Glomerular endothelial cell (primary cell): ENCODE measurements around the gene FCMR. TPM values are rescaled to one million over a fixed set of nuclear protein-coding genes. Genes with fewer than 3 reads are reported as not detected.
"Not testable (repeated sequence)": the region's sequence is repeated elsewhere in the genome, so short reads cannot be mapped to it uniquely, and the experiment has no call there.

Experiments used
- DNase-seq: peaks from one replicate; pipeline ENCODE4 v3.0.0-alpha.2; 2011; ENCODE audit warnings: low read depth, low spot score; ENCODE audit errors: extremely low read depth
- total RNA-seq: library from RNA; depleted of rRNA; stranded (reverse); fragments of >200 nt; gene quantifications from 2 replicates; pipeline ENCODE4 v1.2.3, GENCODE V29; 2015

FCMR gene
- total RNA-seq, 1 donor from 2014 or later, result 1.1 TPM

DNA sequence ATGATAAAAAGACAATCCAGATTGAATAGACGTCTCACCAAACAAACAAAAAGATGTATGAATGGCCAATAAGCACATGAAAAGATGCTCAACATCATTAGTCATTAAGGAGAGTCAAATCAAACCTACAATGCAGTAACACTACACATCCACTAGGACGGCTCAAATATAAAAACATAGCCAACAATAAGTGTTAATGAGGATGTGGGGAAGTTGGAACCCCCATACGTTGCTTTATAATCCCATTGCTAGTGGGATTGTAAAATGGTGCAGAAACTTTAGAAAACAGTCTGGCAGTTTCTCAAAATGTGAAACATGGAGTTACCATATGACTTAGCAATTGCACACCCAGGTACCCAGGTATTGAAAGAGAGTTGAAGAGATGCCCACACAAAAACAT is 39.2 kb downstream of the FCMR start:
- no peak for DNase-seq

DNA sequence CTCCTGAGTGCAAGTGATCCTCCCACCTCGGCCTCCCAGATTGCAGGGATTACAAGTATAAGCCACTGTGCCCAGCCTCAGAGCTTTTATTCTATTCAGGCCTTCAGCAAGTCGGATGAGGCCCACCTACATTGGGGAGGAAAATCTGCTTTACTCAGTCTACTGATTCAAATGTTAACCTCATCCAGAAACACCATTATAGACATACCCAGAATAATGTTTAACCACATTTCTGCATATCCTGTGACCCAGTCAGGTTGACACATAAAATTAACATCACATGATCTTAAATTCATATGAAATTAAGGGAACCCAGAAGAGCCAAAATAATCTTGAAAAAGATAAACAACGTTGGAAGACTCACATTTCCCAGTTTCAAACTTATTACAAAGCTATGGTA is 41.4 kb downstream of the FCMR start:
- no peak for DNase-seq

DNA sequence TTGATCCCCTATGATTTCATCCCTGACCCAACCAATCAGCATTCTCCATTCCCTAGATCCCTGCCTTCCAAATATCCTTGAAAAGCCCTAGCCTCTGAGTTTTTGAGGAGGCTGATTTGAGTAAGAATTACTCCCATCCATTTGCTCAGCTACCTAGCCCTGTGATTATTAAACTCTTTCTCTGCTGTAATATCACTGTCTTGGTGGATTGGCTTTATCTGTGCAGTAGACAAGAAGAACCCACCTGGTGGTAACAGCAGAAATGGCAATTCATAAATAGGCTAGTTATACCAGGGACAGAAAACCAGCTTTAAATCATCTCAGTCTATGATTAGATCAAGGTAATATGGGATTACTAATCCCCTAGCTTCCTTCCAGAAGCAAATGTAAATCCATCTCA is 43.3 kb downstream of the FCMR start:
- no peak for DNase-seq

DNA sequence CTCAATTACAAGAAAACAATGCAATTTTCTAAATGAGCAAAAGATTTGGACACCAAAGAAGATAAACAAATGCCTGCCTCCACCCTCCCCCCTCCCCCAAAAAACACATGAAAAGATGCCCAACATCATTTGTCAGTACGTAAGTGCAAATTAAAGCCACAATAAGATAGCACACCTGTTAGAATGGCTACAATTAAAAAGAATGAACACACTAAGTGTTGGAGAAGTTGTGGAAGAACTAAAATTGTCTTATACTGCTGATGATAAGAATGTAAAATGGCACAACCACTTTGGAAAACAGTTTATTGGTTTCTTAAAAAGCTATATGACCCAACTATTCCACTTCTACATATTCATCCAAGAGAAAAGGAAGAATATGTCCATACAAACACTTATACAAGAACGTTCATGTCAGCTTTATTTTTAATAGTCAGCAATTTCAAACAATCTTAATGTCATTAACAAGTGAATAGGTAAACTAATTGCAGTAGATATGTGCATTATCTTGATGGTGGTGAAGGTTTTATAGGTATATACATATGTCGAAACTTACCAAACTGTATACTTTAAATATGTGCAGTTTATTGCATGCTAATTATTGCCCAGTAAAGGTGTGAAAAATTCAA is 45.9 kb downstream of the FCMR start:
- no peak for DNase-seq

DNA sequence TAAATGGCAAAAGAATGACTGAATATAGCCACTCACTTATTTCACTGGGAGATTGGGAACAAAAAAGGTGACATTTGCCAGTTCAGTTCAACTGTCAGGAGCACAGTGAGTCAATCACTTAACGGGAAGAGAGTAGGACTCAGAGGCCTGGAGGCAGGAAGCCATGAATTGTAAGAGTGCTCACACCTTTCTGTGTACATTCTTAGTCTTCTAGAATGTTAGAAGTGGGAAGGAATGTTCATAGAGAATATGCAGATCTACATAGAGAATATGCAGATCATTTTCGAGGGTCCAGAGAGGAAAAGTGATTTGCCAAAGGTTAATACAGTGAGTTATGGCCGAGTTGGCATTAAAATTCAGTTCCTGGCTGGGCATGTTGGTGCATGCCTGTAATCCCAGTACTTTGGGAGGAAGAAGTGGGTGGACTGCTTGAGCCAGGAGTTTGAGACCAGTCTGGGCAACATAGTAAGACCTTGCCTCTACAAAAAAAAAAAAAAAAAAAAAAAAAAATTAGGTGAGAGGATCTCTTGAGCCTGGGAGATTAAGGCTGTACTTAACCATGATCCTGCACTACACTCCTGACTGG is 48.0 kb downstream of the FCMR start:
- DNase-seq, result no peak

DNA sequence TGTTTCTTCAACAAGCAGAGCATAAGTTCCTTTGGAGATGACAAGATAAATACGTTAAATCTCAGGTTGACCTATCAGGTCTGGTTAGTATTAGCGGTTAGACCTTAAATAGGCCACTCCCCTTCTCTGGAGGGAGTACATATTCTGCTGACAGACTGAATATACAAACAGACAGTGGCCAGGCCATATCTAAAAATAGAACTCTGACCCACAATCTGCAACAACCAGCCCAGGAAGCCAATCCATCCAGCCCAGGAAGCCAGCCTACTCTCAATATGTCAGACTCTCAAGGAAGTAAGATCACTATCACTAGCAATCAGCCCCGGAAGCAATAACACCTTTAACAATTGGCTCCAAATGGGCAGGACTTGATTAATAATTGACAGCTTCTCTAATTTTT is 49.6 kb downstream of the FCMR start:
- no peak for DNase-seq

DNA sequence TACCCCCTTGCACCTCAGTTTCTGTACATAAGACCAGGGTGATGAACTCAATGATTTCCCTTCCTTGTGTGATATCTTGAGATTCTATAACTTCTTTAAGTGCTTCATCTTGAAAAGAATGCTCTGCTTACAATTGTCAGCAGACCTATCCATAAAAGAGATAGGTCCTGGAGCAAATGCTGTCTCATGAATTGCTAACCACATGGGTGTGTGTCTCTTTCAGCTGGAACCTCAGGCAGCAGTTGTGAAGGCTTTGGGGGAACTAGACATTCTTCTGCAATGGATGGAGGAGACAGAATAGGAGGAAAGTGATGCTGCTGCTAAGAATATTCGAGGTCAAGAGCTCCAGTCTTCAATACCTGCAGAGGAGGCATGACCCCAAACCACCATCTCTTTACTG is 53.5 kb downstream of the FCMR start:
- no peak for DNase-seq

DNA sequence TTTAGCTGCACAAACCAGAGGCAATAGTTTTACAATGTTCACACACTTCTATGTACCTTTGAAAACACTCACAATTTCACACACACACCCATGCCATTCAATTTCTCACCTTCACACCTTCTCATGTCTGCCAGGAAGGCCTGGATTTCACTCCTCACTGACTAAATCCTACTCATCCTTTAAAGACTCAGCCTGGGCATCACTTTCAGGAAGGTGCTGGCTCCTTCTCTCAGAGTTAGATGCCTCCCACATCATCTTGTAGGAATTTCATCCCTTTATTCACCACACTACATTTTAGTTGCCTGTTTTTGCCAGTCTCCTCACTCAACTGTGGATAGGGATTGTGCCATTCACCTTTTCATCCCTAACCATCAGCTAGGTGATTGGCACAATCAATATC is 54.0 kb downstream of the FCMR start:
- DNase-seq, result no peak

DNA sequence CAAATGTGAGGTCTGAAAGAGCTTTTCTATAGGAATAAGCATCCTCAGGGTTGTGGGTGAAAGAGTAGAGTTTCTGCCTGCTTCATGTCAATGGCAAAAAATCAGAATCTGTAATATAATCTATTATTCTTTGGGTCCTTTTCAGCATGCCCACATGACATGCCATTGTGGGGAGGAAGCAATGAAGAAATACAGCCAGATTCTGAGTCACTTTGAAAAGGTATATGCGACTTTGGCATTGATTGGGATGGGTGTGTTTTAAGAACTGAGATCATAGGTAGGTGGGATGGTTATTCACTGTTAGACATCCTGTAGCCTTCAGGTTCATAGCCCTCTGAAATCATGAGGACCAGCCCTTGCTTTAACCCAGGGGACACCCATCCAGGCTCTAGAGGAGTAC is 54.5 kb downstream of the FCMR start:
- DNase-seq, result no peak

DNA sequence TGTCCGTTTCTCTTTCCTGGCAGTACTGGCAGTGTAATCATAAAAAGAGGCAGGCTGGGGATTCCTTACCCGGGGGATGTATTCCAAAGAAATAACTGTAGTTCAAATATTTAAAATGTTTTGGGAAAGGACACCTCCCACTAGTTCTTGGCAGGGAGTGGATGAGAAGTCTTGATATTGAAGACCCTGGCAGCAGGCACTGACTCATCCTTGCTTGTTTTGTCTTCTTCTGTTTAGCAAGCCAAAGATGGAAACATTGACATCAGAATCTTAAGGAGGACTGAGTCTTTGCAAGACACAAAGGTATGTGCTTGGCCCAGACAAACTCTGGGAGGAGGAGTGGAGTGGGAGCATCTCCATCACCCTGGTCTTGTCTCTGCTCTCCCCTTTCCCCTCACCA is 55.7 kb downstream of the FCMR start:
- DNase-seq, result no peak

DNA sequence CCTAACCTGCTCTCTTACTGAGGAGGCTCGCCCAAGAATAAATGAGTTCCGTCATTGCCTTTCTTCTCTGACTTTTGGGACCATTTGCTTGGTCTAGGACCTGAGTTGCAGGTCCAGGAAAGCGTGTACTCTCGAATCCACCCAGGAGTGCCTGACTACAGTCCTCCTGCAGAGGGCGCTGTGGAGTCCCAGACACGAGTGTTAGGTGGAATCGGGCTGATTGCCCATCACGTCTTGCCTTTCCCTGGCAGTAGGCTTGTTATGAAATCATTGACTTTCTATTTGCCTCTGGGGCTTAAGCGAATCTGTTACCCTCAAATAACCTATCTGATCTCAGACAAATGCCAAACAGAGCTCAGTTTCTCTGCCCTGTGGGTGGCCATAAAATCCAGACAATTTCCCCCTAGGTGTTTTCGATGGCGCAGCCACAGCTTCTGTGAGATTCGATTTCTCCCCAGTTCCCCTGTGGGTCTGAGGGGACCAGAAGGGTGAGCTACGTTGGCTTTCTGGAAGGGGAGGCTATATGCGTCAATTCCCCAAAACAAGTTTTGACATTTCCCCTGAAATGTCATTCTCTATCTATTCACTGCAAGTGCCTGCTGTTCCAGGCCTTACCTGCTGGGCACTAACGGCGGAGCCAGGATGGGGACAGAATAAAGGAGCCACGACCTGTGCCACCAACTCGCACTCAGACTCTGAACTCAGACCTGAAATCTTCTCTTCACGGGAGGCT is 56.6 kb downstream of the FCMR start, which contains the start of gene IL20:
IL20 (plus strand) TSS at position 685 of the 733 bp plus-strand sequence. CDS start 230 bp downstream, outside the sequence.
- DNase-seq, result no peak

DNA sequence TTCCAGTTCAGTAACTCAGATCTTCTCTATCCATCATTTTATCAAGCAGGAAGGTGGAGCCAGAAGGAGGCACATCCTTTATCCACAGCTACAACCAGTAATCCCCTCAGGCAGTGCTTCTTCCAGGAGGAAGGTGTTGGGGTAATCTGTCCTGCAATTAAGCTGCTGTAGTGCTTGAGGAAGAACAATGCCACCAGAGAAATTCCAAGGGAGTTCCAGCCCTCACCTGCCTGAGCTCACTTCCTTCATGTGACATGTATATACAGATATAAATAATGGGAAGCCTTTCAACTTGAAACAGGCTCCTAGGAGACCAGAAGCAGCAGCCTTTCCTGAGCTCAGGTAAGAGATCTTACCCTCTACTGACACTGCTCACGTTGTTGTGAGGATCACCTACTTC is 58.5 kb downstream of the FCMR start:
- no peak for DNase-seq

DNA sequence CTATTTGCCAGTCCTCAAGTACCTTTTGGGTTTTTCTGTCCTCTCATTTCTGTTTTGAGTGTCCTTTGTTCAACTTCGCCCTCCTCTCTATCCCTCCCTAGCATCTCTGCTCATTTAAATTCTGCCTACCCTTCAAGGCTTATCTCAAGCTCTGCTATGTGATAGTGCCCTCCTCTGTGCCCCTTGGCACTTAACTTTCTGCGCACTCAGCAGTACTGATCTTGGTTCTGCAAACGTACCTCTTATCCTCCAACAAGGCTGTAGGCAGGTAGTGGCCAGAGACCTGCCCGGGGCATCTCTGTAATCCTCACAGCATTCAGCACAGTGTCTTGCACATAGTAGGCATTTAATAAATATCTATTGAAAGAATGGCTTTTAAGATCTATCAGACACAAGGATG is 61.6 kb downstream of the FCMR start:
- DNase-seq, result no peak

DNA sequence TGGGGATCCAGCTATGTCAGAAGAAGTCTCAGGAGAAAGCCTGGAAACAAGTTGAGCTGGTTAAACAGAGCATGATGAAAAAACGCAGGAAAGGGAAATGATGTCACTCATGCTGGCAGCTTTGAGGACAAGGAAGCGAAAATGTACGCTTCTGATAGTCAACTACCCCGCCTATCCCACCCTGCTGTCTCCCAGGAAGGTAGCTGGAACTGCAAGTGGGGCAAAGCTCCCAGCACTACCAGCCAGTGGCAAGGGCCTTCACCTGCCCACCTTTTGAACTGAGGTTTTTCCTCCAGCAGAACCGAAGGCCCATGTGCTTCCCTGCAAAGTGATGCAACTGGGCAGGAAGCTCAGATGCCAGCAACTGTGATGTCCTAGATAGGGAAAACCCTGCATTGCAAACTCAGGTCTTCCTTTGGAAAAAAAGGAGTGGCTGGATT is 62.6 kb downstream of the FCMR start:
- DNase-seq, result no peak

DNA sequence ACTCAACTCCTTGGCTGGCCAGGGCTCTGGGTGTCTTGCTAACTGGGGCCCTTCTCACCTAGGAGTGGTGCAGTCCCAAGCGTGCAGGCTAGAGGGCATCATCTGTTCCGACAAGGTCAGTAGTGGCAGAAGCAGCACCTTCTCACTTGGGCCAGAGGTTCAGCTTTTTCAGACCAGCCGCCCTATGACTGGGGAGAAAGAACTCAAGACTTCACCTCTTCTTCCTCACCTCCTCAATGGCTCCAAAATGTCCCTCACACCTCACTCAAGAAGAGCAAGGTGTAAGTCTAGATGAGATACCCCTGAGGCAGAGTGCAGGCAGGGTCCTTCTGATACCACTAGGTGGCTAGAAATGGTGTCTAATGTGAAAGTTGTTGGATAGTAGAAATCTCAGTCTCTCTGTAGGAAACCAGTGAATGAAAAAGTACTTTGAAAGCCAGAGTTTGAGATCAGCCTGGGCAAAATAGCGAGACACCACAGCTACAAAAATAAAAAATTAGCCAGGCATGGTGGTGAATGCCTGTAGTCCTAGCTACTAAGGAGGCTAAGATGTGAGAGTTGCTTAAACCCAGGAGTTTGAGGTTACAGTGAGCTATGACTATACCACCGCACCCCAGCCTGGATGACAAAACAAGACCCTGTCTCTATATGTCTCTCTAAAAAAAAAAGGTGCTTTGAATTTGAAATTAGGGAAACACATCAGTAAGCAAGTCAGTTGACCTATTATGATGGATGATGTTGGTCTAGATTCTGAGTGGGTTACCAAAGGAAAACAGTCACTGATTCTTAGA is 64.9 kb downstream of the FCMR start:
- DNase-seq, result no peak

DNA sequence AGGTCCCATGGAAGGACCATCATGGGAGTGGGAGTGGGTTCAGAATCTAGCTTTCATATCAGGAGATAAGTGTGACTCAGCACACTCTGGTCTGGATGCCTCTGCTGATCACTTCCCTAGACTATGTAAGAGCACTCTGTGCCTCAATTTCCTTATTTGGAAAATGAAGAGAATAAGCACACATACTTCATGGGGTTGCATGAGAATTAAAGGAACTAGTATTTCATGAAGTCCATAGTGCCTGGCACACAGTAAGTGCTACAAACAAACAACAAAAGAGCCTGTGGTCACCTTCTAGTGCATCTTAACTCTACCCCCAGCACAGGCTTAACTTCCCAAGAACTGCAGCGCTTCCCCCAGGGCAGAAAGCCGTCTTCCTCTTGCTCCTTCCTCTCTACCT is 65.9 kb downstream of the FCMR start:
- DNase-seq, result no peak

DNA sequence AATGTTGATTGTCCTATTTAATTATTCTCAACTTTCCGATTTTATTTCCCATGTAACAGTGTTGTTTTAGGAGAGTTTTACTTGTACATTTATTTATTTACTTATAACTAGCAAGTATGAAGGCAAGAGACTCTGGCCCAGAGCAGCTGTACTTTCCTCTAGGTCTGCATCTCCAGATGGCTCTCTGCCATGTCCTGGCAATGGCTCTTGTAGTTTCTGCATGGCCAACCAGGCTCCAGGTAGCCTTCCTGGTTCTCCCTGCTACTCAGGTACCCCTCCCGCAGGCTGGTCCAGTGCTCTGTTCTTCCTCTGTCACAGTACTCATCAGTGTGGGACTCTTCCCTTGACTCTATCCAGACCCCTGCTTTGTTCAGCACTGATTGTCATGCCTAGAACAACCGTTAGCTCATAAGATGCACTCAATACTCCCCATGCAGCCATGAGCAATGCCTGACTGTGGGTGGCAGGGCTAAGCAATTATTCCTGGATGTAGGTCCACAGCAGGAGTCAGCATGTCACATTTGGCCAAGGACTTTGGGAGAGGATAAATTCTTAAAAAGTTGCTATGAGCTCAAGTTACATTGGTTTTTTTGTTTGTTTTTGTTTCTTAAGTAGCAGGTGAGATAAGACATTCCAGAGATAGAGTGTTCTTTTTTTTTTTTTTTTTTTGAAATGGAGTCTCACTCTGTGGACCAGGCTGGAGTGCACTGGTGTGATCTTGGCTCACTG is 67.2 kb downstream of the FCMR start:
- DNase-seq, result no peak

DNA sequence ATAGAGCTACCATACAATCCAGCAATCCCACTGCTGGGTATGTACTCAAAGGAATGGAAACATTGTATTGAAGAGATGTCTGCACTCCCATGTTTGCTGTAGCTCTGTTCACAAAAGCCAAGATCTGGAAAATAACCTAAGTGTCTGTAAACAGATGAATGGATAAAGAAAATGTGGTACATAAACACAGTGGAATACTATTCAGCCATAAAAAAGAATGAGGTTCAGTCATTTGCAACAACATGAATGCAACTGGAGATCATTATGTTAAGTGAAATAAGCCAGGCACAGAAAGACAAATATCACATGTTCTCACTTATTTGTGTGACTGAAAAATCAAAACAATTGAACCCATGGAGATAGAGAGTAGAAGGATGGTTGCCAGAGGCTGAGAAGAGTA is 68.0 kb downstream of the FCMR start:
- DNase-seq, result not testable (repeated sequence)
